Stimulated activated CD4-positive, alpha-beta T cell treated with anti-CD3 and anti-CD28 coated beads, Interleukin-1b, Interleukin-23, amount 100 ng/mL, for 4 hours (primary cell): ENCODE results near the gene ARID5A.
"Not testable (repeated sequence)": the region's sequence is repeated elsewhere in the genome, so short reads cannot be mapped to it uniquely, and the experiment has no call there.

Source experiments
- DNase-seq, 2 donors: peaks; one replicate each; pipeline ENCODE4 v3.0.0-alpha.2; 2020; ENCODE audit warnings: low read depth in 2 of 2

Gene ARID5A

DNA sequence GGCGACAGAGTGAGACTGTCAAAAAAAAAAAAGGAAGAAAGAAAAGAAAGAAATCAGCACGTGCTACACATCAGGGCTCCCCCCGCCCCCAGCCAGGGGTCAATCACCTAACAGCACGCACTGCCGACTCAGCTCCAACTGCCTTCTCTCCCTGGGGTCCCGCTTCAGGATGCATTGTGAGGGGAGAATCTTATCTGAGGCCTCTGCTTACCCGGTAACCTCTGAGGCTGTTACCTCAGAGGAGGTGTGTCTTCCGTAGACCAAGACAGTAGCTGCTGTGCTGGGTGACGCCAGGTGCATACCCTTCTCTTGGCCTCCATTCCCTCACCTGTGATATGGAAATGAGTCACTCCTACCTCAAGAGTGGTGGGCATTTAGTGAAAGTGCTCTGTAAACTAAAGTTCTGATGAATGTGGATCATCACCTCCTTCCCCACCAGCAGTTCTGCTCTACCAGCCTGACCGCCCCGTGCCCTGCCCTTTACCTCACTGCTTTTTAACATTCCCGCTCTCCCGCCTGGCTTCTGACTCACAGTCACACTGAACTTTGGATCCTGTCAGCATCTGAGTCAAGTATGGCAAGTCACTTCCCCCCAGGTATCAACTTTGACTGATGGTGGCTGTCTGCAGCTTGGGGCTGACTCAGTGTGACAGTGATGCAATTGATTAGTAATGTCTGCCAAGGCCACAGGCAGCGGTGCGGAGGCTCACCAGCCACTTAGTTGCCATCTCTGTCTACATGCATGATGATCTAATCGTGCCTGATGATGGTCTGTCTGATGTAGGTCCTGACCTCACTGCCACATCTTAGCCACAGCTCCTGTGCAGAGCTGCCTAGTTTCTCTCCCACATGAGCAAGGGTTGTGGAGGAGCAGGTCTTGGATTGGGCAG lies 20.1 kb downstream of the ARID5A start:
- DNase-seq: no peak

DNA sequence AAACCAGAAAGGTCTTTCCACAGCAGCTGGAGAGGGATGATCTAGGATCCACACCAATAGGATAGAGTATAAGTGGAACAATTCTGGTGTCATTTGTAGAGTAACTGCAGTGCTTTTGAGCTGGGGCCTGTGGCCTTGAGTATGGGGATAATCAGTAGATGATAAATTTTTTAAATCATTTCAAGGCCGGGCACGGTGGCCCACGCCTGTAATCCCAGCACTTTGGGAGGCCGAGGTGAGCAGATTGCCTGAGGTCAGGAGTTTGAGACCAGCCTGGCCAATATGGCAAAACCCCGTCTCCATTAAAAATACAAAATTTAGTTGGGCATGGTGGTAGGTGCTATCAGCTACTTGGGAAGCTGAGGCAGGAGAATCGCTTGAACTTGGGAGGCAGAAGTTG lies 20.9 kb downstream of the ARID5A start:
- DNase-seq: not testable (repeated sequence)

DNA sequence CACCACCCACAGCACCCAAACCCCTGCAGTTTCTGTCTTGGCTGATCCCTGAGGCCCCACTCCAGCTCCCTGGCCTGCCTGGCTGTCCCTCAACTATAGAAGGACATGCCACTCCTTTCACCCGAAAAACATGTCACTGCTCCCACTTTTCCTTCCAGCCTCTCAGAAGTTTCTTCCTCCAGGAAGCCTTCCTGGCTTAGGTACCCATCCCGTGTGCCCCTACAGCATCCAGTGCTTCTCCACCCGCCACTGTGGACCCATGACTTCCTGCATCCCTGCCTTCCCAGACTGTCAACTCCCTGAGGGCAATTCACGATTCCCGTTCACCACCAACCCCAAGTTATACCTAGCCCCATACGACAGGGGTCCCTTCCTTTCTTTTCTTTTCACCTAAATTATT lies 21.5 kb downstream of the ARID5A start:
- no peak for DNase-seq

DNA sequence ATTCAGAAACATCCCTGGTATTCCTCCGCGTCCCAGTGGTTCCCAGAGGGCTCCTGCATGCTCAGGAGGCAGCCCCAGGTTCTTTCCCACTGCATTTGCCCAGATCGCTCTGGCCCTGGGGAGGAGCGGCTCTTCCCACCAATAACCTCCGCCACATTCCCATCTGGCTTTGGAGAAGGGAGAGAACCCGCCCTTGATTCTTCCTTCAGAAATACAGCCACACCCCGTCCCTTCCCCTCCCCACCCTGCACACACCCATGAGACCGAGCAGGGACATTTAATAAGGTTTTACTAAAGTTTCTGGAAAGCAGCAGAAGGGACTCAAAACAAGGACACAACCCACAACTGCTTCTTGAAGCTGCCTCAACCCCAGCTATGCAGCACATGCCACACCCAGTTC lies 21.9 kb downstream of the ARID5A start:
- DNase-seq: no peak

DNA sequence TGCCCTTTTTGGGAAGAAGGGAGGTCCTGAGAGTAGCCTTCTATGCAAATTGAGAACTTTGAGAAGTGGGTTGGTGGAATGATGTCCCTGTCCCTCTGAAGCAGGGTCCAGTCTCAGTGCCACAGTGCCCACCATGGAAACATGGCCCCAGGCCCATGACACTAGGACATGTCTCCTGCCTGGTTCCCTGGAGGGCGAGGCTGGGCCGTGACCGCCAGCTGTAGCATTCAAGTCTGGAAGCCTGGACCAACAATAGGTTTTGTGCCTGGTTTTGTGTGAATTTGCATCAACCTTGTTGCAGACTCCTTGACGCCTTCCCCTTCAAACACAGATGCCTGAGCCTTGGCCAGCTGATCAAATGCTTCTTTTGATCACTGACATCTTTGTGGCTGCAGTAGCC lies 27.5 kb downstream of the ARID5A start:
- DNase-seq: no peak

DNA sequence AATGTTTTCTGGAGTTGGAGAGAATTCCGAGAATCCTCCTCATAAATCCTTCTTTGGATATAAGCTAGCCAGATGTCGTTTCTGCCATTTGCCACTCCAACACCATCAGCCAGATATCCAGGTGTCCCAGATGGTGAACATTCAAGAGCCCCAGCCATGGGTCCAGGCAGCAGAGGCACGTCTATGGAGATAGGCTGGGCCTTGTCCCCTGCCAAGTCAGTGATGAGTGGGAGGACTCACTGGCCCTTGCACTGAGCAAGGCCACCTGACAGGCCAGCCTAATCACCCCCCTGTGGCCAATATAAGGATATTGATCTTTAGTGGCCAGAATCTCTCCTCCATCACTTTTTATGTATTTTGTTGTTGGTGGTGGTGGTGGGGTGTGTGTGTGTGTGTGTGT lies 28.0 kb downstream of the ARID5A start:
- no peak for DNase-seq

DNA sequence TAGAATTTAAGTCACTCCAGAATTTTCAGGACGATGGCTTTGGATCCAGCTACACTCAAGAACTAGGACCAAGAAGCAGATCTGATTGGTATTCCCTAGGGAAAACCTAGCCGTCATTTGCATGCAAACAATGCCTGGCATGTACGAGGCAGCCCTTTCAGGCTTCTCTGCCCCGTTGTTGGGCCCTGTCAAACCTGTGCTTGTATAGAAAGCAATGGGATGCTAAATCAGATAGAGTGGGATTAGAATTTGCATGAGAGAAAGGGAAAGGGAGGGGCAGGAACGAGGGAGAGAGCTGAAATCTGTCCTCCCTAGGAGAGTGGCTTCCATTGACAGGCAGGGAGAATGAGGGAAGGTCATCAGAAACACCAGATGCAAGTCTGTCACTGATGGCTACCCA lies 28.6 kb downstream of the ARID5A start:
- no peak for DNase-seq

DNA sequence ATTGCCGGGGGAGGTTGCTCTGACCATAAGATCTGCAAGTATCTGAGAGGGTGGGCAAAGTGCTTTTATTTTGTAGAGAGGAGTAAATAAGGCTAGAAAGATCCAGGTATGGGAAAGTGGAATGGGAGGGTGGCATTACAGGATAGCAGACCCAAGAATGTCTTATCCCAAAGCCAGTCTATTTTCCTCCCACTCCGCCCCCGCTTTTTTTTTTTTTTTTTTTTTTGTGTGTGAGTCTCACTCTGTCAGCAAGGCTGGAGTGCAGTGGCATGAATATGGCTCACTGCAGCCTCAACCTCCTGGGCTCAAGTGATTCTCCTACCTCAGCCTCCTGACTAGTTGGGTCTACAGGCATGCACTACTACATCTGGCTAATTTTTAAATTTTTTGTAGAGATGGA lies 31.5 kb downstream of the ARID5A start:
- DNase-seq: no peak

DNA sequence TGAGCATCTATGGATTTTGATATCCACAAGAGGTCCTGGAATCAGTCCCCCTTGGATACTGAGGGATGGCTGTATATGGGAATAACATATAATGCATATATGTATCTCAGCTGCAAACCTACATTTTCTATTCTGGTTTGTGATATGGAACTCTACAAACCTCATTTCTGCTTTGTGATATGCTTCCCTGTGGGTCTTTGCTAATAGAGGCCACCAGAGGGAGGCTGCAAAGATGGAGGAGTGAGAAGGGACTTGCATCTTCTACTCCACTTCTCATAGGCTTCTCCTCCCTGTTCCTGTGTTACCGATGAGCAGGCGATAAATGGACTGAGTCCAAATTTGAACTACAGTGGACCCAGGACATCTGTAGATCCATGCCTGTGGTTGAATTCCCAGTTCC lies 37.8 kb downstream of the ARID5A start:
- DNase-seq: no peak

DNA sequence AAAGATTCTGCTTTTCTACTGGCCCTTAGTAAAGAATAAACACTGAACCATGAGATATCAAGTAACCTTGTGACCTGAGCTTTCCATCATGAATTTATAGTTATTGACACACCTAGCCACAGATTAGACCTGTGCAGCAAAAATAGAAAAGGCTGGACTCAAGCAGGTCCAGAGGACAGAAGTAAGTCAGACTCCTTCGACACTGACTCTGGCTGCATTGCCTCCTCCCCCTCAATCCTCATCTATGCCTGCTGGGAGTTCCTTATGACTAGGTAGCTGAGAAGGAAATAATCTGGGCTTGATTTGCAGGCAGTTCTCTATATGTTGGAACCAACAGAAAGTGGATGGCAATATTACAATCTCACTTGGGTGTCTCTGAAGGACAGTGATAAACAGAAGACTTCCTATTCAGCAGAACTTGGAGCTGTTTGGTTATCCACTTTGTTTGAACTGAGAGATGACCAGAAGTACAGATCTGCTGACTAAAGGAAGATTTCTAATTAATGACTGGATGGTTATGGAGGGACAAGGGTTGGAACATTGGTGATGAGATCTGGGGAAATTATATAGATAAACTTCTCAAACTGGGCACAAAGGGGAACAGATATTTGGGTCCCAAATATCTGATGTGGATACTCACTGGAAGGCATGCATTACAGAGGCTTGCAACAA lies 39.4 kb downstream of the ARID5A start:
- no peak for DNase-seq

DNA sequence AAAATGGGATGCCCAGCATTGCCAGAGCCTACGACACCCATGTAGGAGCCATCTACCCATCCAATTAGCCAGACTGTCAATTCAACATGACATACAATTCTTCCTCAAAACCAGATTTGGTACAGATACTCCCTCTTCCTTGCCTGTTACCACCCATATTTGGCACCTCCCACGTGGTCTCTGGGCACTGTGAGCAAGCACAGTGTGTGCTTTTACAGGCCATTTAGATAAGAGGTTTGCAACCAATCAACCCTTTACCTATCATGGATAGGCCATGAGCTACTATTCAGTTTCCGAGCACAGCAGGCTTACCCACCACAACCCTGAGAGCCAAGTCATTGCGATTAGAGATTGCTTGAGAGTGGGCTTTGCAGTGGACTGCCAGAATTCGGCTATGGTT lies 40.9 kb downstream of the ARID5A start:
- no peak for DNase-seq

DNA sequence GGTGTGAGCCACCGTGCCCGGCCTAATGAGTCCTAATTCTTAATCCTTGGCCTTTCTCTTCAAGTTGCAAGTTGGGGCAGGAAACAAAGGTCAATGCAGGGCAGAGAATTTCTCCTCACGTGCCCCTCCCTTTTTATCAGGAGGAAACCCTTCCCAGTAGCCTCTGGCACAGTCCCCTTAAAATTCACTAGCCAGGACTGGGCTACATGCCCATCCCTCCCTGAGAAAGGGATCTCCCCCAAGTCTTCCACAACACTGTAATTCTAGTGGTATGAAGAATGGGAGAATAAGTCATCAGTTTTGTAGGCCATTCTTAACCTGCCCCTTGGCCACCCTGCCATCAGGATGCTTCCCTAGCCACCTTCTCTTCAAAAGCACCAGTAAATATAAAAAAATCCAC lies 42.2 kb downstream of the ARID5A start:
- no peak for DNase-seq

DNA sequence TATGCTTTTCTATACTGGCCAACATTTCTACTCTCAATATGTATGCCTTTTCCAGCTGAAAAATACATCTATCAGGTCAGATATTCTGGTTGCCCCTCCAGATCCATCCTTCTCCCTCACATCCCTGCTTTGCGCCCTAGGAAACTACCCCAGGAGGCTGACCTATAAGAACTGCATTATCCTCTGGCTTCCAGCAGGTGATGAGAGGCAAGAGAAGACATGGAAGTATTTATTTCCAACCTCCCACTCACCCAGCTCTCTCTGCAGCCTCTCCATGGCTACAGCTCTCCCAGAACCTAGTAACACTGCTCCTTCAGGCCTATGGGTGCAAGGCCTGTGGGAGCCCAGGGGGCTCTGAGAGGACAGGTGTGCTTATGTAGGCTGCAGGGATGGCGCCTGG lies 42.9 kb downstream of the ARID5A start:
- DNase-seq: no peak

DNA sequence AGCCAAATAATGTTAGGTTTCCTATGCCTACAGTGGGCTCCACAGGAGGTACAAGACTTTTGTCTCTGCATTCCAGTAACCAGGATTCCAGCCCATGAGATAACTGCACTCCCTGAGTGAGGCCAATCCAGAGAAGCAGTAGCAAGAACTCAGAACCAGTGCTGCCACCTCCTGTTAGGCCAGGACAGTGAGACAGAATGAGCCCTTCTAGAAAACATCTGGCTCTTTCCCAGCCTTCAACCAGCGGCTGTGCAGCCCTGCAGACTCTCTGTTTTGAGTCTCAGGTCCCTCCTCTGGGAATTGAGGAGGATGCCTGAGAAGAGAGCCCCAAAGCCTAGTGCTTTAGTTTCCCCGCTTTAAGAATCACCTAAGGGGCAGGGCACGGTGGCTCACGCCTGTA lies 44.2 kb downstream of the ARID5A start:
- DNase-seq: no peak

DNA sequence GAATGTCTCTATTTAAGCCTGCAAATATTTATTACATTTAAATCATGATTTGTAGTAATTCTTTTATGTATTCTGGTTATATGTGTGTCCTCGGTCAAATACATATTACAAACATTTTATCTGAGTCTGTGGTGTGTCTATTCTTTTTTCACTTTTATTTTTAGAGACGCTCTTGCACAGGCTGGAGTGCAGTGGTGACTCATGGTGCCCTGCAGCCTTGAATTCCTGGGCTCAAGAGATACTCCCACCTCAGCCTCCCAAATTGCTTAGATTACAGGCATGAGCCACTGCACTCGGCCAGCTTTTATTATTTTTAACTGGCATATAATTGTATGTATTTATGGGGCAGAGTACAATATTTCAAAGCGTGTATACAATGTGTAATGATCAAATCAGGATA lies 47.5 kb downstream of the ARID5A start:
- no peak for DNase-seq

DNA sequence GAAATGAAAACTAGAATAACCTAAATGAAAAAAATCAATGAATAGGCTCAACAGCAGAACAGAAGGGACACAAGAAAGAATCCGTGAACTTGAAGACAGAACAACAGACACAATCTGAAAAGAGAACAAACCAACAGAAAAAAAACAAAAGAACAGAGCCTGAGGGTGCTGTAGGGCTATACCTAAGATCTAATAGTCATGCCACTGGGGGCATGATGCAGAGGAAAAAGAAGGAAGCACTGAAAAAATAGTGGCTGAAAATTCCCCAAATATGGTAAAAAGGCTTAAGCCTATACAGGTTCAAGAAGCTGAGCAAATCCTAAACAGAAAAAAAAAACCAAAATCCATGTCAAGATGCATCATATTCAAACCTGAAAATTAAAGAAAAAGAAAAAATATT lies 51.3 kb downstream of the ARID5A start:
- no peak for DNase-seq

DNA sequence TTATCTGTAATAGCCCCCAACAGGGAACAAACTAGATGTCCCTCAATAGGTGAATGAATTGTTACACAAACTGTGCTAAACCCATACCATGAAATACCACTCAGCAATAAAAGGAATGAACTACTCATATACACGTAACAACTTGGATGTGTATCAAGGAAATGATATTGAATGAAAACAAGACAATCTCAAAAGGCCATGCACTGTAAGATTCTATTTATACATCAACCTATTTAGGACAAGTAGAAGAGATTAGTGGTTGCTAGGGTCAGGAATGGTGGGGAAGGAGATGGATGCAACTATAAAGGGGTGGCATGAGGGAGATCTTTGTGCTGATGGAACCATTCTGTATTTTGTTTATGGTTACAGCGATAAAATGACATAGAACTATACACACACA lies 54.5 kb downstream of the ARID5A start:
- no peak for DNase-seq

DNA sequence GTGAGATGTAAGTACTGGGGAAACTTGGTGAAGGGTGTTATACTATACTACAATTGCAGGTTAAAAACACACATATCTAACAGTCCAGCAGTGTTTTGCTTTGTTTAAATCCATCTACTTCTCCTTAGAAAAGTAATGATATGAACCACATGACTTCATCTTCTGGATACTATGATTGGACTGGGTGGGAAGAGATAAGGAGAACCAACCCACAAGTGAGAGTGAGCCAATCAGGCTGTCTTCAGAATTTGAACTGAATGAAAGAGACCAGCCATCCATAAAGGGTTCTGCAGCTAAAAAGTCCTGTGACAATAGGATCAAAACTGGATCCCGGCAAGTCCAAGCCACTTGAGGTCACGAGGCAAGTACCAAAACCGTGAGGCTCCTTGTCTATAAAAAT lies 54.9 kb downstream of the ARID5A start:
- DNase-seq: no peak

DNA sequence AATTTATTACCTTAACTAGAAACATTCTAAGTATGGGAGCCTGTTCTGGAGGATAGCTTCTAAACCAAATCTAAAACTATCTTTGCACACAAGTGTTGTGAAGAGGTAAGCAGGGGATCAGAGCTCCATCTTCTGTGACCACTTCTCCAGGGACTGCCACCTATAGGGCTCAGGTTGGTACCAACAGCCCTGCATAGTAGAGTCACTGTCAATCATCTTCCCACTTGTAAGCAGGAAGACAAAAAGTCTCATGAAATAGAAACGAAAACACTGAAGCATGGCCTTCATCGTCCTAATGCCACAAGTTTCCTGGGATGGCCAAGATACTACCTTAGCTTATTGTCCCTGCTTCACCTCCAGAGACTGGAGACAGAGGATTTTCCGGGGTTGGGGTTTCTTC lies 57.7 kb downstream of the ARID5A start:
- DNase-seq: no peak

DNA sequence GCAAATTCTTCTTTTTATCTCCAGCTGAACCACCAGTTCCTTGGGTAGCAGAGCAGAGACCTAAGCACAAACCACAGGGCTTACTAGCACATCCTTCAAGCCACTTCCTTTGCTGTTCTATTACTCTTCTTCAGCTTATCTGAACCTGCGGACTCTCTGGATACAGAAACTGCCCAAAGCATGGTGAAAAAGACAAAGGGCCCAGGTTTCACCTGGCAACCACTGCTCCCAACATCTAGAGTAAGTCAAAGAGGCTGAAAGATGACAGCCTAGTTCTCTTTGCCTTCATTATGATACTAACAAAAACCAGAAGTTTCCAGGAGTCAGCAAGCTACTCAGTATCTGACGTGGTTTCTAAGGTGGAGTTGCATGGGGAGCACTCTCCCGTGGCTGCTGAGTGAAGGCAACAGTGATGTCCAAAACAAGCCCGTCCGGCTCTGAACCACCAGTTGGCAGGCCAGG lies 58.2 kb downstream of the ARID5A start:
- no peak for DNase-seq

DNA sequence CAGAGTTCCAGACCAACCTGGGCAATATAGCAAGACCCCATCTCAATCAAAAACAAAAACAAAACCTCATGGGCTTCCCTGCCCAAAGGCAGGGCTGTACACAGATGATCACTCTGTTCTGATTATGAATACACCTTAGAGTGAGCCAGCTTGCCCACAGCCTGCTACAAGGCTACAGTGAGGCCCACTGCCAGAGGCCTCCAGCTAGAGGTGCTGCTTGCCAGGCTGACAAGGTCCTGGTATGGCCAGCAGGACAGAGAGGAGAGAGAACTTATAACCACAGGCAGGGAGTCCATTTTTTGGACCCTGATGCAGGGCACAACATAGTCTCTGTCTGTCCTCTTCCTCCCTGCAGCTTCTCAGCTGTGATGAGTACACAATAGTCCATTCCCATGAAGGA lies 60.0 kb downstream of the ARID5A start:
- DNase-seq: no peak

DNA sequence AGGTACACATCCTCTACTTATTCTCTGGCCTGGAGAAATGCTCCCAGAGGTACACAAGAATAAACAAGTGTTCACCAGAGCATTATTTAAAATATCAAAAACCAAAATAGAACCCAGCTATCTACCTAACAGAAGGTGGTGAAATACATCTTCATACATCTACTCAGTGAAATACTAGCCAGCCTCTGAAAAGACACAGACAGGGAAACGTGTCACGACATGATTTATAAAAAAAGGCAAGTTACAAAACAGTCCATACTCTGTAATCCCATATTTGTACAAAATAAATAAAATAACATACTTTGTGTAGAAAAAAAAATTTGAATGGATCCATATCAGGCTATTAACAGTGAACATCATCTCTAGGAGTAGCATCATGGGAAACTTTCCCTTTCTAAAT lies 63.4 kb downstream of the ARID5A start:
- no peak for DNase-seq
